HCEC 1CT (cell line): Measurements from ENCODE around the gene SKI.

ENCODE experiments used
- DNase-seq: peaks from one replicate; pipeline ENCODE4 v3.0.0-alpha.2; 2017

Gene SKI

DNA sequence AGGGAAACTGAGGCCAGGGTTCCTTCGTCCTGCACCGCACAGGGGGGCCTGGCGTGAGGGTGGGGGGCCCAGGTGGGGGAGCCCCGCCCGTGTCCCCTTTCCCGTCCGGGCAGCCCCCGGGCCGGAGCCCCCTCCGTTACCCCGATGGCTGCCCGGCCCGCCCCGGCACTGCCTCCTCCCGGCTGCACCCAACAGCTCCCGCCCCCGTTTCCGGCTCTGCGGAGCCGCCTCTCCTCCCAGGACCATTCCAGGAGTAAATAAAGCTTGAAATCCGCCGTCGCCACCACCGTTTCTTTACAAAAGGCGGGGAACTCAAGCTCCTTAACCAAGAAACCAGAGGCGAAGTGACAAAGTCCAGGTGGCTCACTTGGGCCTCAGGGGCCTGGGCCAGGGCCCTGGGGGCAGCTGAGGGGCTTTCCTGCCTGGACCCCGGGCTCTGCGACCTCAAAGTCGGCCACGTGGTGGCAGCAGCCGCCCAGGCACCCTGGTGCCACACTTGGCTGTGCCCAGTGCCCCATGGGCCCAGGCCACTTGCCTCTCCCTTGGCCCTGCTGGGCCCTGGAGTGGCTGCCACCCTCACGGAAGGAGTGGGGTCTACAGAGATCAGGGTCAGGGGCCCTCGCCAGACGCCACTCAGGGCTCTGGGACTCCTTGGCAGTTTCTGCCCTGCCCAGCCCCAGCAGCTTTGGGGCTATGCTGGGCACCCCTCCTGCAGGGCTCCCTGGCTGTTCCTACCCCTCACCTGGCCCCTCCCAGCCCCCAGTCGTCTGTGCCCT lies 33.0 kb upstream of the SKI start:
- peak; percentile 90 for DNase-seq

DNA sequence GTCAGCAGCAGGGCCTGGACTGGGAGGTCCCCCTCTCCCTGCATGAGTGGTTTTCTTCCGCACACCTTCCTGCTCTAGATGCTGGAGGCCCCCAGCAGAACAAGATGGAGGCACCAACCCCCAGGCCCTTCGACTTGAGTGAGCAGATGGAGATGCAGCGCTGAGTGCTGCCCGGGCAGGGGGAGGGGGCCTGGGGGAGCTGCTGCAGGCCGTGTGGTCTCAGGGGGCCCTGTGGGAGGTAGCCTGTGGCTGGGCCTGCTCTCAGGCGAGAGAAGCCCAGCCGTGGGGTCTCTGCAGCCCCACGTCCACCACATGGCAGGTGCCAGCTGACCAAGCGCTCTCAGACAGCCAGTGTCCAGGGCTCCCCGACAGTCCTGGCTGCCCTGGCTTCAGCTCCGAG lies 32.3 kb upstream of the SKI start:
- no peak for DNase-seq

DNA sequence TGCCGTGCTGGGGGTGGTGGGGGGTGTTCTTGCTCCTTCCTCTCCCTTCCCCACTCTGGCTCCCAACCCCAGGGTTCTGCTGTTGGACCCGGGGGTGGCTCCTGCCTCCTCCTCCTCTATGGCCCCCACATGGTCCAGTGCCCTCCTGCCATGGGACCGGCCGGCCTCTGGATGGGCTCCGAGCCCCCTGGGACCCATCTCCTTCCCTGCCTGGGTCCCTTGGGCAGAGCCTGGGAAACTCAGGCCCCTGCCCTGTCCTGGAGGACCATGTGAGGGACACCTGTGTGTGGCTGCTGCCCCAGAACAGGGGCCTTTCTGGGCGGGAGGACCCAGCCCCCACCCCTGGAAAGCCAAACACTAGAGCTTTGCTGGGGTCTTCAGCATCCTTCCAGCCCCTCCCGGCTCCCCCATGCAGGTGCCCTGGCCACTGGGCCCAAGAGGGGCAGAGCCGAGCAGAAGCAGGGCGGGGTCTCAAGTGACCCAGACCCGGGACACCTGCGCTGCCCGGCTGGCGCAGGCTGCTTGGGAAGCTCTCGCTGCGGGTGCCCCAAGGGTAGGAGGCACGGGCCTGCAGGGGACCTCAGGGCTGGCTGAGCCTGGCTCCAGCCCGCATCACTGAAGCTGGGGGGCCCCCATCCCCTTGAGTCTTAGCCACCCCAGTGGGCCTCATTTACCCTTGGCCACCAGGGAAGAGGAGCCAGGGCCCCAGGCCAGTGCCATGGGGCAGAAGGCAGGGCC lies 31.0 kb upstream of the SKI start:
- no peak for DNase-seq

- no peak for DNase-seq
Observed at GRCh38 chr1:2197707-2198165, 30.4 kb upstream of the SKI start.

GRCh38 chr1:2198571-2198970 lies 29.5 kb upstream of the SKI start:
- DNase-seq = no peak

DNA sequence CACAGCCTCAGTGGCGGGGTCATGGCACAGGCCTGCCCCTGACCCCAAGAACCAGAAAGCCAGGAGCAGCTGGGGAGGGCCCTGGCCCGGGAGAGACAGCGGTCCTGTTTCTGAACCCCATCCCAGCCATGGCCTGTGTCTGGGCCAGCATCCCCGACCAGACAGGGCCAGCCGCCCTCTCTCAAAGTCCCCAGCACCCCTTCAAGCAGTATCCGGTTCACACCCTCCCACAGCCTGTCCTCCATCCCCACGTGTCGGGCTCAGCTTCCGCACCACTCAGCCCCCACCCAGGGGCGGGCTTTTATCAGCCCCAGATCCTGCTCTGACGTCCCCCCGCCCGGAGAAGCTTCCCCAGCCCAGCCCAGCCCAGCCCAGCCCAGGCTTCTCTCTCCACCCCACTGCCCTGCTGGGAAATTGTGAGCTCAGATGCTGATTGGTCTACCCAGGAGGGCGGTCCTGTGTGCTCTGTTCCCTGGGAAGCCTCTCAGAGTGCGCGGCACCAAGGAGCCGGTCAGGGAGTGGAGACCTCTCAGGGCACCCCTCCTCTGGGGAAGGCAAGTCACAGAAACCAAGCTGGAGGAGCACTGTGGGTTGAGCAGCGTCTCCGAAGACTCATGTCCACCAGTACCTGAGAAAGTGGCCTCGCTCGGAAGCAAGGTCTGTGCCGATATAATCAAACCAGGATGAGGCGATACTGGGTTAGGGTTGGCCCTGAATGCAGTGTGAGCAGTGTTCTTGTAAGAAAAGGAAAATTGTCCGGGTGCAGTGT lies 28.9 kb upstream of the SKI start:
- DNase-seq = peak; percentile 84

DNA sequence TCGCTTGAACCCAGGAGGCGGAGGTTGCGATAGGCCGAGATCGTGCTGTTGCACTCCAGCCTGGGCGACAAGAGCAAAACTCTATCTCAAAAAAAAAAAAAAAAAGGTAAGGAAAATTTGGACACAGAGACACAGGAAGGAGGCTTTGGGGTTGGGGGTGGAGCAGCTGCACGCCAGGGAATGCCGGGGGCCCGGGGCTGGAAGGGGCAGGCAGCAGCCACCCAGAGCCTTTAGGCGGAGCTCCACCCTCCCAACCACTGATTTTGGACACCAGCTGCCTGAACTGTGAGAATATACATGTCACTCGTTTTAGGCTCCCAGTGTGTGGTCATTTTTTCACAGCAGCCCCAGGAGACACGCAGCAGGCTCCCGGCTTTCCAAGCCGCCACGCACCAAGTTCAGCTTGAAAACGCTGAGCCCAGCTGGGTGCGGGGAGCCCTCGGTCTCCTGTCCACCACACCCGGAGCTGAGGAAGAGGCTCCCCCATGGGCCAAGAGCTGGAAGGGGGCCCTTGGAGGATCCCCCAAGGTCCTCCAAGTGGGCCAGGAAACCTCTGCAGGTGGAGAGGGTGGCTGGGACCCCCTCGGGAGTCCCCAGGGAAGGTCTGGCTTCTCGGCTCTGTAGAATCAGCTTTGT lies 27.7 kb upstream of the SKI start:
- no peak for DNase-seq

DNA sequence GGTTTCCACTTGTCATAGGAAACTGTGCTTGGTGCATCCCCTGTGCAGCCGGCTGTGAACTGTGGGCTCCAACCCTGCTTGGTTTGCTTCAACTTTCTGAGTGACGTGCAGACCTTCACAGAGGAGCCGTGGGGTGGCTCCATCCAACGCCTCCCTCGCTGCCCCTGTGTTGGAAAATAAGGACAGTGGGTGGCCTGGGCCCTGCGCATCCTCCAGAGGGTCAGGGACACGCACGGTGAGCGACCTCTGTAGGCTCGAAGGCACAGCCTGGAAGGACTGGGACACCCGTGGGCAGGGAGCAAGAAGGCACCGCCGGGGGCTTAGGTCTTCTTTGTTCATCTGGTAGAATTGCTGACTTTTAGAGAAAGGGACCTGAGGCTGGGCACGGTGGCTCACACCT lies 27.1 kb upstream of the SKI start:
- DNase-seq = no peak

- no peak for DNase-seq
Observed at GRCh38 chr1:2202008-2202575, 26.0 kb upstream of the SKI start.

GRCh38 chr1:2202843-2203601 lies 25.1 kb upstream of the SKI start:
- DNase-seq = no peak

- DNase-seq = no peak
Observed at GRCh38 chr1:2203671-2204414, 24.3 kb upstream of the SKI start.

DNA sequence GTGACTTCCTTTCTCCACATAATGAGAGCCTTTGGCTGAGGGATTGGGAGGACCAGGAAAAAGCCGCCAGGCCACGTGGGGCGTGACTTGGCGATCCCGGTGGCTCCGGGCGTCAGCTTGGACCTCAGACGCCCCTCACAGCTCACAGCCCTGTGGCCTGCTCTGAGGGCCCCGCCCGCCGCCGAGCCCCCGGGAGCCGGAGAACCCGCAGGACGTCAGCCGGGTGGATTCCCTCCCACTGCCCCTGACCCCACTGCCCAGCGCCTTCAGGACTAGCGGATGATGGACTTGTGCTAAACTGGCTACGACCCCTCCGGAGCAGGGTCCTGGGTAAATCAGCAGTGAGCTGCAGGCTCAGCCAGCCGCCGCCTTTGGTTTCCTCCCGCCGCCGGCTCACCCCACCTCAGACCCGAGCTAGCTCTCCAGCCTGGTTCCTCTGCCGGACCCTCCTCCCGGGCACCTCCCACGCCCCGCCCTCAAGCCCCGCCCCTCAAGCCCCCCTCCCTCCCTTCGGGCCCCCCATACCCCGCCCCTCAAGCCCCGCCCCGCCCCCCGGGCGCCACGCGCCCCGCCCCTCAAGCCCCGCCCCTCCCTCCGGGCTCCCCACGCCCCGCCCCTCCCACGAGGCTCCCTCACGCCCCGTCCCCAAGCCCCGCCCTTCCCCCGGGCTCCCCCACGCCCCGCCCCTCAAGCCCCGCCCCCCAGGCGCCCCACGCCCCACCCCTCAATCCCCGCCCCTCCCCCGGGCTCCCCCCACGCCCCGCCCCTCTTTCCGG lies 23.5 kb upstream of the SKI start:
- no peak for DNase-seq

GRCh38 chr1:2205191-2205952 lies 22.7 kb upstream of the SKI start:
- peak; percentile 93 for DNase-seq

- DNase-seq = no peak
Observed at GRCh38 chr1:2206813-2207487, 21.2 kb upstream of the SKI start.

DNA sequence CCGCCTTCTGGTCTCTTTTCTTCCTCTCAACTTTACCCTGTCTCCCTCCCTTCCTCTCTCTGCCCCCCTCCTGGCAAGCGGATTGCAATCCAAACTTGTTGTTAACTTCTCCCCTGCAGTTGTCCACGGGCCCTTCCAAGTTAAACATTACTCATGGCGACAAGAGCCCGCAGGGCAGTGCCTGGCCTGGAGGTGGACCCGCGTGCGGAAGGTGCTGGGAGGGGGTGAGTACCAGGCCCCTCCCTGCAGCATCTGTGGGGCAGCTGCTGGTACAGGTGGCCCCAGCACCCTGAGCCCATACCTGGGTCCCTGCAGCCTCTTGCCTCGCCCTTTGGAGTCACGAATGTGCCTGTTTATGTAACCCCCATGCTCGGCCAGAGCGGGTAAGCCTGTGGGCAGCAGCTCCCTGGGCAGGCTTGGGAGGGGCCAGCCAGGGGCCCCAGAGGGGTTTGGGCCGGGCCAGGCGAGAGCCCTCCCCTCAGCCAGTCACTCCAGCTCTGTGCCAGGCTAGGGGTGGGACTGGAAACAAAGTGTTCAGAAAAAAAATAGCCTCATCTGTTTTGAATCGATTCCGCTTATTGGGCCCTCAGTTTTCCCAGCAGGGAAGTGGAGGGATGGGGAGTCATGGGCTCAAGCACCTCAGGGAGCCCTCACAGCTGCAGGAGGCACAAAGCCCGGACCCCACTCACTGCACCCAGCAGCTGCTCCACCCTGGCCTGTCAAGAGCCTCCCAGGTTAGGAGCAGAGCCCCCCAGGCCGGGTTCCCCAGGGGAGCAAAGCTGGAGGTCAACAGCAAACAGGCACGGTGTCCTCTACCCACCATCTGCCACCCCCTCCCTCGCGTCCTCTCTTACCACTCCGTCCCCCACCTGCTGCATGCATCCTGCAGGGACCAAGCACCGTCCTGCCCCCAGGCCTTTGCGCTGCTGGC lies 19.5 kb upstream of the SKI start:
- DNase-seq = peak; percentile 22

GRCh38 chr1:2209400-2210083 lies 18.6 kb upstream of the SKI start:
- DNase-seq = no peak

DNA sequence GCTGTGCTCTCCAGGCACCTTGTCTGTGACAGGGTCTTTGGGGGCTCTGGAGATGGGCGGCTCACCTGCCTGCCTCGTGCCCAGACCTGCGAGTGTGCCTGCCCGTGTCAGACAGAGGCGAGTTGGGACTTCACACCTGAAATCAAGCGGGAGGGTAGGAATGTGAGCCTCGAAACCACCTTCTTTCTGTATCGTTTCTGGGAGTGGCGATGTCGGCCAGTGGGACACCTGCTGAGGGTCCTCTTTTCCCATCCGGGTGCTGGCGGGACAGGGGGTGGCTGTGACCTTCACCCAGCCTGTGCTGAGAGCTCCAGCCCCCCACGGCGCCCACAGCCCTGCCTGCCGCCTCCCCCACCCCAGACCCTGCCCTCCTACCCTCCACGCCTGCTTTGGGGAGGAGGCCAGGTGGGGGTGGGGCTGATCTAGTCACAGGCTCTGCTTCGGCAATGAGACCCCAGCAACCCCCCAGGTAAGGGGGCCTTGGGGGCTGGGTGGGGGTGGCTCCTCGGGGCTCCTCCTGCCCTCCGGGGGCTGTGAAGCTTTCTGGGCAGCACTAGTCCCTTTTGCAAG lies 17.9 kb upstream of the SKI start:
- DNase-seq = no peak
